ENCODE results near the gene MX2. TPM values are rescaled to one million over a fixed set of nuclear protein-coding genes. Genes with fewer than 3 reads are reported as not detected.

The MX2 gene
- total and polyA plus RNA-seq, 2 donors (not counting 3 experiments of a cell fraction or from before 2014, with no cell fraction given), result 0.01 TPM; not detected in 1

DNA sequence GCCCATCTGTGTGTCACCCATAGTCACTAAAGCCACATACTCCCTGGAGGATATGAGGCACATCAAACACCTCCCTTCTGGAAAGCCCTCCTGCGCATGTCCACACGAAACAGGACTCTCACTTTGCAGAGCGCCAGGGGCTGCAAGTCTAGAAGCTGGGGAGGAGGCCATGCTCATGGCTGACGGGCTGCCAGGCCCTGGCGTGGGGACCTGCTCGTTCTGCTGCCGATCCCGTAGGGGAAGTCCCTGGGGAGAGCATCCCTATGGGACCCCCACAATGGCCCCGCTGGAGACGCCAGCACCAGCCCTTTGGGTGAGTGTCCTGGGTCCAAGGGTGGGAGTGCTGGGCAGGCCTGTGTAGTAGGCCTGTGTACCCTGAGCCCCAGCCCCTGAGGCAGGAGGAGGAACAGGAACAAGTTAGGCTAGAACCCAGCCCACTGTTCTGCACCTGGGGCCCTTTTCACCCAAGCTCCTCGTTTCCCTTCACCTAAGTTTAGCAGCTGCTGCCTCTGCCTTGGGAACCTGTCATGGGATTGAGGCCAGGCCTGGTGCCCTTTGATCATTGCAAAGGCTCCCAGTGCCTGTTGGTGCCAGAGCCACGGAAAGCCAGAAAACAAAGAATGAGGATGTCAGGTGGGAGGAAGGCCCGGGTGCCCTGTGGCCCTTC is 35.3 kb upstream of the MX2 start:
- no peaks in the 10 kb centered on the region for H3K36me3 ChIP-seq (ENCODE audit: control insufficient read depth in 2 of 2, extremely low read depth in 1 of 2, insufficient read depth in 2 of 2, low read length in 2 of 2)
- H2AFZ ChIP-seq (ENCODE audit: low read depth, low read length), result no peak overlapping the region
- H3K27ac ChIP-seq (ENCODE audit: insufficient read depth, low read depth, low read length), result no peak overlapping the region
- H3K4me1 ChIP-seq (ENCODE audit: control insufficient read depth, extremely low read depth, insufficient read depth, low read length), result no peaks in the 10 kb centered on the region
- no peaks in the 10 kb centered on the region for H3K9me3 ChIP-seq (replicated peaks; ENCODE audit: control insufficient read depth, insufficient read depth, low read length)
- H4K20me1 ChIP-seq (replicated peaks; ENCODE audit: control insufficient read depth, extremely low read depth, insufficient read depth, low read length), result no peaks in the 10 kb centered on the region
- dilution Hi-C loops (cut with MboI; ENCODE audit: extremely low pct_ligation_motif_present, low sequenced_read_pairs), result no loop called here
- no peak overlapping the region for H3K4me3 ChIP-seq (replicated peaks in 1 of 3; ENCODE audit: insufficient read depth in 1 of 3, low read depth in 1 of 3, low read length in 3 of 3)
- TF ChIP-seq JUN (IDR thresholded peaks at IDR 0.05; ENCODE audit: borderline replicate concordance, insufficient read depth, insufficient read length, low read depth), result no peak
- TF ChIP-seq, protein P1, sequence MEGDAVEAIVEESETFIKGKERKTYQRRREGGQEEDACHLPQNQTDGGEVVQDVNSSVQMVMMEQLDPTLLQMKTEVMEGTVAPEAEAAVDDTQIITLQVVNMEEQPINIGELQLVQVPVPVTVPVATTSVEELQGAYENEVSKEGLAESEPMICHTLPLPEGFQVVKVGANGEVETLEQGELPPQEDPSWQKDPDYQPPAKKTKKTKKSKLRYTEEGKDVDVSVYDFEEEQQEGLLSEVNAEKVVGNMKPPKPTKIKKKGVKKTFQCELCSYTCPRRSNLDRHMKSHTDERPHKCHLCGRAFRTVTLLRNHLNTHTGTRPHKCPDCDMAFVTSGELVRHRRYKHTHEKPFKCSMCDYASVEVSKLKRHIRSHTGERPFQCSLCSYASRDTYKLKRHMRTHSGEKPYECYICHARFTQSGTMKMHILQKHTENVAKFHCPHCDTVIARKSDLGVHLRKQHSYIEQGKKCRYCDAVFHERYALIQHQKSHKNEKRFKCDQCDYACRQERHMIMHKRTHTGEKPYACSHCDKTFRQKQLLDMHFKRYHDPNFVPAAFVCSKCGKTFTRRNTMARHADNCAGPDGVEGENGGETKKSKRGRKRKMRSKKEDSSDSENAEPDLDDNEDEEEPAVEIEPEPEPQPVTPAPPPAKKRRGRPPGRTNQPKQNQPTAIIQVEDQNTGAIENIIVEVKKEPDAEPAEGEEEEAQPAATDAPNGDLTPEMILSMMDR (IDR thresholded peaks at IDR 0.05; ENCODE audit: extremely low read depth in 1 of 2, insufficient read depth in 1 of 2, low read depth in 1 of 2, low read length in 2 of 2), result no peak
- TF ChIP-seq GATA2 (IDR thresholded peaks at IDR 0.05; ENCODE audit: insufficient read depth, insufficient read length, low read depth, low read length), result no peak
- no peak for TF ChIP-seq EZH2 (IDR thresholded peaks at IDR 0.05; ENCODE audit: borderline replicate concordance, low read depth, low read length, severe bottlenecking)
- TF ChIP-seq, protein P2, sequence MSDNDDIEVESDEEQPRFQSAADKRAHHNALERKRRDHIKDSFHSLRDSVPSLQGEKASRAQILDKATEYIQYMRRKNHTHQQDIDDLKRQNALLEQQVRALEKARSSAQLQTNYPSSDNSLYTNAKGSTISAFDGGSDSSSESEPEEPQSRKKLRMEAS (IDR thresholded peaks at IDR 0.05; ENCODE audit: insufficient read depth, insufficient read length), result no peak
- TF ChIP-seq POLR2A (IDR thresholded peaks at IDR 0.05; ENCODE audit: low read depth, low read length), result no peak
- TF ChIP-seq MYC (IDR thresholded peaks at IDR 0.05; ENCODE audit: low read depth, low read length), result no peak
- no peak for TF ChIP-seq FOS (IDR thresholded peaks at IDR 0.05; ENCODE audit: borderline replicate concordance, insufficient read depth, low read length)
- no peak for TF ChIP-seq POLR2AphosphoS5 (IDR thresholded peaks at IDR 0.05; ENCODE audit: insufficient read depth, low read depth, low read length)
- H3K27me3 ChIP-seq (ENCODE audit: control insufficient read depth in 2 of 2, insufficient read depth in 2 of 2, low read length in 2 of 2), result no peaks in the 10 kb centered on the region
- H3K79me2 ChIP-seq (ENCODE audit: control insufficient read depth, insufficient read depth, low read length), result no peaks in the 10 kb centered on the region
- H3K9ac ChIP-seq (replicated peaks; ENCODE audit: extremely low read depth, insufficient read depth, low read length), result no peak overlapping the region
- BruUV-seq (replicated peaks), result no TSS peak
- intact Hi-C loops (cut with micrococcal nuclease), result no loop called here
- H3K9me1 ChIP-seq (replicated peaks; ENCODE audit: control insufficient read depth, extremely low read depth, insufficient read depth, low read length), result no peaks in the 10 kb centered on the region
- DNase-seq (ENCODE audit: low read depth, low spot score), result no peak
- ChIA-PET POLR2A (no interaction called here), CTCF (no interaction called here)
- no peak for FAIRE-seq
- no peak overlapping the region for H3K4me2 ChIP-seq (ENCODE audit: insufficient read depth, low read length)

Measured in endothelial cell of umbilical vein (primary cell).